ENCODE measurements around the gene AMELY.
"Not testable (repeated sequence)": the region's sequence is repeated elsewhere in the genome, so short reads cannot be mapped to it uniquely, and the experiment has no call there.

- not testable (repeated sequence) for TF ChIP-seq CTCF (IDR thresholded peaks at IDR 0.05 in 2 of 3, conservative IDR thresholded peaks at IDR 0.05 in 1 of 3; ENCODE audit: borderline replicate concordance in 1 of 3, insufficient read depth in 1 of 3, low read depth in 2 of 3, low read length in 2 of 3); TCF7L2 (IDR thresholded peaks at IDR 0.05; ENCODE audit: borderline replicate concordance, extremely low read depth, insufficient read depth, insufficient read length); ZBTB33 (IDR thresholded peaks at IDR 0.05; ENCODE audit: extremely low read depth, insufficient replicate concordance, low read length); YY1 (IDR thresholded peaks at IDR 0.05; ENCODE audit: extremely low read depth, insufficient replicate concordance, low read depth, low read length)
These were observed 9.4 kb downstream of the AMELY start for GRCh38 chrY:6902116-6902515.
